Activated CD8-positive, alpha-beta memory T cell treated with anti-CD3 and anti-CD28 coated beads, Interleukin-2, amount 50 U/mL, for 1 hour (primary cell): ENCODE data around the gene ULBP1.
"Not testable (repeated sequence)": the region's sequence is repeated elsewhere in the genome, so short reads cannot be mapped to it uniquely, and the experiment has no call there.

Source experiments
- DNase-seq: peaks from one replicate; pipeline ENCODE4 v3.0.0-alpha.2; 2020; ENCODE audit errors: extremely low read depth

The ULBP1 gene

DNA sequence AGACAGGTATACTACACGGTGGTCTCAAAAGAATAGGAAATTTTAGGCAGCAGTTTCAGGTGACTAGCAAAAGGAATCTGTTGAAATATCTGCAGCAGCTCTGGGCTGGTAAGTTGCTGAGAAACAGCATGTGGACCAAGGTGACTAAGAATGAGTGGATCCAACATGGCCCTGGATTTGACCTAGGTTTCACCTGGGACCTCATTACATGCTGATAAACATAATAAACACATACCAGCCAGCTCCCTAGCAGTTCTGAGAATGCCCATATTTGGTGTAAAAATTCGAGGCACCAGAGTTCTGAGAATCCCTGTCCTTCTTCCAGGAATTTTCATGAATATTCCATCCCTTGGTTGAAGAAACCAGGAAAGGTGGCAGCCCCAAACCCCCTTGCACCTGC, 10.4 kb upstream of the ULBP1 start:
- not testable (repeated sequence) for DNase-seq

DNA sequence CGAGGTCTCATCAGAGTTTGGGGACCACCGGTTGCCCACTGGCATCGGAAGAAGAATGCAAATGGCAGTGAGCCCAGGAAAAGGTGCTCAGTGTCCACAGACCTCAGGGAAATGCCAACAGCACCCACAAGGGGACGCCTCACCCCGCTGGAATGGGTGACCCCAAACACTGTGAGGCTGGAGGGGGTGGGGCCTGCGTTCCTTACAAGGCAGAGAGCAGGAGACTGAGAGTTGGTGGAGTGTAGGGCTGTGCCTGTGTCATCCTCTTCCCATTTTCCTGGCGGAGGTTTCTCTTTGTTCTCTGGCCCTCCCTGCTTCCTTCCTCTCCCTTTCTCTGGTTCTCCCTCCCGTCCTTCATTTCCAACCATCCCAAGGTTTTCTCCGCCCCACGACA, 9.8 kb upstream of the ULBP1 start:
- DNase-seq, result not testable (repeated sequence)

DNA sequence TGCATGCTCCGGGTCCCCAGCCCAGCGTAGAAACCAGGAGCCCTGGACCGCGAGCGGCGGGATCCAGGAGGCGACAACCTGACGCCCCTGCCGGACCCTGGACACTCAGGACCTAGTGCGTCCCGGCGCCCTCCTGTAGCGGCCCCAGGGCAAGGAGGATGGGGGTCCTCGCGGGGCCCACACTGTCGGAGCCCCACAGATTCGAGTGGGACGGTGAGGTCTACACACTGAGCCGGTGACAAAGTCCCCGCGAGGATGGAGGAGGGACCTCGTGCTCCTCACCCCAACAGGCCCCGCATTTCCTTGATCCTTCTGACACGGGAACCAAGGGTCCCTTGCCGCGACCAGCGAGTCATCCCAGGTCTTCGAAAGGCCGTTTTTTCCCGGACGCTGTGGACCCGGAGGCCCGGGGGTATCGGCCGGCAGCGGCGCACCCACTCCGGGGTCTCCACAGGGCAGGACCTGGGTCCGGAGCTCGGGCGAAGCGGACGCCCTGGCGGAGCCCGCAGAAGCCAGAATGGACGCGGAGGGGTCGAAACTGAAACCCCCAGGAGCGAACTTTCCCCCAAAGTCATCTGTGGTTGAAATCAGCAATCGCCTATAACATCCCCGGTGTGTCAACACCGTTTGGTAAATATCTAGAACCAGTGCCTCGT, 9.3 kb upstream of the ULBP1 start:
- not testable (repeated sequence) for DNase-seq

DNA sequence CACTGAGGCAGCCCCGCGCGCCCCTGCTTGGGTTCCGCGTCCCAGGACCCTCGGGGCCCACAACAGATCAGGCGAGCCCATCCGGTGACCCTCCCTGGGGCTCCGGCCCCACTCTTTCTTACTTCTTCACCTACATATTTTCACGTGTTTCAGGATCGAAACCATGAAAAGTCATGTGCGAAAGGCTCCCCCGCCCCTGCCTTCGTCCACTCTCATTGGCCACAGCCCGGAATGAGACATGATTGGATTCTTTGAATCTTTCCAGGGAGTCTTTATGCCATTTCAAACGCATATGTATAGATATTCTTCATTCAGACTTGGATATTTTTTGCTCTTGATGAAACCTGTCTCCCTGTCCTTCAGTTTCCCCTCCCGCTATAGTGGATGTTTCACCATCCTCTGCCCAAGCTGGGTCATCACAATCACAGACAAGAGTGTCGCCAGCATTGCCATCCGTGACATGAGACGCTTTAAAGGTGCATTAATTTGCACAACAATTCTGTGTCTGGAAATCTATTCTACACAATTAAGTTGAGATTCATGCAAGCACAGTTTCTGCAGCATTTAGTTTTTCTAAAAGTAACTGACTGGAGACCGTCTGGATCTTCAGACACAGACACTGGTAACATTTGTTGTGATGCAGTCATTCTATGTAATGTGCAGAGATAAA, 8.6 kb upstream of the ULBP1 start:
- DNase-seq, result not testable (repeated sequence)

DNA sequence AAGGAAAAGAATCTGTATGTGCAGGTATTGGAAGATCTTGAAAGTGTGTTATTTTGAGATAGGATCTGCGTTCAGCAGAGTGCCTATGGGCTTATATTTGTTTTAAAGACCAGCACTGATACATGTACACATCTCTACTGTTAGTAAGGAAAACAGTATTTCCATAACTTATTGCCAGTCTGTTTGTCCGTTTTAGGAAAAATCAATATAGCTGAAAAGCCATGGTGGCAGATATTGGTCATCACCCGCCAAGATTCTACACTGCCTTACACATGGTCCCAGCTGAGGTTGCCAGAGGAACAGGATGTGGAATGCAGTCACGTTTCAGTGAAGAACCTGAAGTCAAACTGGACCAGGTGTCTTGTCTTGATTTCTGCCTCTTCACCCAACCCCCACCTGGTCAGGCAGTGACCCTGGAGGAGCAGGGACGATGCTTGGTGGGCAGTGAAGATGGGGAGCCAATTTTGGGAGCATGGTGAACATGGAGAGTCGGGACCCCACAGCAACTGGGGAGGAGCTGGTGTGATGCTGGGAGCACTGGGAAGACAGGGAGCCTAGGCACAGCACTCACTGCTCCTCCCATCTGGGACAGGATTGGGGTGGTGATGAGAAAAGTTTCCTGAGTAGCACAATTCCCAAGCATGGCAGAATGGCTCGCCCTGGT, 8.0 kb upstream of the ULBP1 start:
- not testable (repeated sequence) for DNase-seq

DNA sequence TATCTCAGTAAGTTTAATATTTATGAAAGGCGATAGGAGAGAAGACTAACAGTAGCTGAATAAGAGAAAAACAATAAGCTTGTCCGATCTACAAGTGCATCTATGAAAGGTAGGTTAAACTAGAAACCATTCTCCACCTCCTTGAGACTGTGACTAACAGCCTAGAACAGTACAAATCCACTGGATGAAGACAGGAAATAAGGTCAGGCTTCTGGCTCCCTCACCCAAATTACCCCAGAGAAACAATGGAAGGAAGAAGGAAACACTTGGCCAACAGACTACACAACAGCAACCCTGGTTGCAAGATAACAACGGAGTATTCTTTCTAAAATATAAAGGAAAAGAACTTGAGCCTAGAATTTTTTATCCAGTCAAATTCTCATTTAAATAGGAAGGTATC, 5.6 kb upstream of the ULBP1 start:
- not testable (repeated sequence) for DNase-seq

DNA sequence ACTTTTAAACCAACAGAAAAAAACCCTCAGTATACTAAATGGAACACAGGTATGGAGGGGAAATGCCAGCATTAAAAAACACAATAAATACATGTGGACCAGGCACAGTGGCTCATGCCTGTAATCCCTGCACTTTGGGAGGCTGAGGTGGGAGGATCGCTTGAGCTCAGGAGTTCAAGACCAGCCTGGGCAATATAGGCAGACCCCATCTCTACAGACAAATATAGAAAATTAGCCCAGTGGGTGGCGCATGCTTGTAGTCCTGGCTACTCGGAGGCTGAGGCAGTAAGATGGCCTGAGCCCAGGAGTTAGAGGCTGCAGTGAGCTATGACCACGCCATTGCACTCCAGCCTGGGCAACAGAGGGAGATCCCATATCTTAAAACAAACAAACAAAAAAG, 3.9 kb upstream of the ULBP1 start:
- not testable (repeated sequence) for DNase-seq

DNA sequence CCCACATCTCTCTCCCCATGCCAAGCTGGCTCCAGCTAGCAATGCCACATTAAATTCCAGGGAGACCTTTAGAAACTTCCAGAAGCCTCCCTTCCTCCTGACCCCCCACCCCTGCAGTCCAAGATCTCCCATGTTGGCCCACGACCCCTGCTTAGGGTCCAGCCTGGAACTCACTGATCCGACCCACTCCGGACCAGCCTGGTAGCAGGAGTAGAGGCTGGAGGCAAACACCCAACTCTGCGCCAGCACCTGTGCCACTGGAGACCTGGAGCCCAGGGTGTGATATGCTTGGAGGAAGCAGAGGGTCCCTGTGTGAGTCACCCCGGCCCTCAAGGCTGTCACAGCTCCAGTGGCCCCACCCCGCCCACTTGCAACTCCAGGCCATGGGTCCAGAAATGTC, 3.3 kb upstream of the ULBP1 start:
- DNase-seq, result no peak

DNA sequence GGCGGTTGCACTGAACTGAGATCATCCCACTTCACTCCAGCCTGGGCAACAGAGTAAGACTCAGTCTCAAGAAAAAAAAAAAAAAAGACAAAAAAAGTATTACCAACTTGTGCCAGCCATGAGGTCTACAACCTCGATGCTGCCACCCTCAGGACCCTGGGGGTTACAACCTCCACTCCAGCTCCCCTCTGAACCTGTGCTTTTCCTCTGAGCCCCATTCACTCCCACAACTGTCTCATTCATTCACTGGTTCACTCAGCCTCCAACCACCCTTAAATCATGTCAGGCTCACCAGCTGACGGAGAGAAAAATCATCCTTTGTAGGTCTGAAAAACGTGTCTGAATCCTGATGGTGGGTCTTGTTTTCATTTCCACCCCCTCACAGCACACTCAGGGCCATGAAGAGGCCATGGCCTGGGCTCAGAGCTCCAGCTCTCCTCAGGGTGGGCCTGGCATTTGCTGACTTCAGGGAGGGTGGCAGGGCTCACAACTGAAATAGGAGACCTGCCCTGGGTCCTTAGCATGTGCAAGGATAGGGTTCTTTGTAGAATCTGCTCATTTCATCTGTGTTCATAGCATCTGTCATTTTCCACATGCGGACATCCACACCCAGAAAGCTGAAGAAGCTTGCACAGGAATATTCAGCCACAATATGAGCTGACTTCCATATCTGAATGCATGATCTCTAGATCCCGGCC, 1.9 kb upstream of the ULBP1 start:
- DNase-seq, result no peak

DNA sequence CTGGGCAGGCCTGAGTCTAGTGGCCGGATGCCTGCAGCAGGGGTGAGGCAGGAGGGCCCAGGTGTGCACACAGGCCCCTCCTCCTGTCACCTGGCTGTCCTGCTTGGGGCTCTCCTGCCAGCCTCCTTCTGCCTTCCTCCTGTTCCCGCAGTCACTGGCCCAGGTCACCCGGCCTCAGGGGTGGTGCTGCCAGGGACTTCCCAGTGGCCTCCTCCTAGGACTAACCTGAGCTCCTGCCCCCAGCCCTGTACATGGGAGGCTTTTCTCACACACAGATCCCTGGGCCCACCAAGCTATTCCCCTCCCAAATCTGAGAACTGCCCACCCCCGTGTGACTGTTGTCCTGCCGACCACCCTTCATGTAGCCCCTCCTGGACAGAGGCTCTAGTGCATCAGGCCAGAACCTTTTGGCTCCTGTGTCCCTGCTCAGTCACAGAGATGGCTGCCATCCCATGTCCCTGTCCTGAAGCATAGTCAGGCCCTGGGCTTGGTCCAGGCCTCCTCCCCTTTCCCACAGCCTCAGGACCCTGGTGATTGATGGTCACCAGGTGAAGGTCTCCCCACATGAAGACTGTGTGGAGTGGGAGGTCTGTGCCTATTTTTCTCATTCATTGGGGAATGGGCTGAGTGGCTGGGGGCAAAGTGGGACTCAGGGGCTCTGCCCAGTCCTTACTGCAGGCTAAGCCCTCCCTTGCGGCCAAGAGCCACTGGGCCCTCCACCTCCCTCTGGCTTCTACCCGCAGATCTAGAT, 1.1 kb upstream of the ULBP1 start:
- no peak for DNase-seq

DNA sequence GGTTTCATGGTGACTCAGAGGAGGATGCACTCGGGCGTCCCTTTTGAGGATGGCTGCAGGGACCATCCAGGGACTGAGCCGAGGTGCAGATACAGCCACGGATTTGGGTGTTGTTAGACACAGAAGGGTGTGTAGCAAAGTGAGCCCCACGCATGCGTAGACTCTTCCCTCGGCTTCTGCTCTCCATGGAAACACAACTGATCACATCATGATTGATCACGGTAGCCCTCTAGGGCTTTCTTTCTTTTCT, 606 bp upstream of the ULBP1 start:
- DNase-seq, result no peak

DNA sequence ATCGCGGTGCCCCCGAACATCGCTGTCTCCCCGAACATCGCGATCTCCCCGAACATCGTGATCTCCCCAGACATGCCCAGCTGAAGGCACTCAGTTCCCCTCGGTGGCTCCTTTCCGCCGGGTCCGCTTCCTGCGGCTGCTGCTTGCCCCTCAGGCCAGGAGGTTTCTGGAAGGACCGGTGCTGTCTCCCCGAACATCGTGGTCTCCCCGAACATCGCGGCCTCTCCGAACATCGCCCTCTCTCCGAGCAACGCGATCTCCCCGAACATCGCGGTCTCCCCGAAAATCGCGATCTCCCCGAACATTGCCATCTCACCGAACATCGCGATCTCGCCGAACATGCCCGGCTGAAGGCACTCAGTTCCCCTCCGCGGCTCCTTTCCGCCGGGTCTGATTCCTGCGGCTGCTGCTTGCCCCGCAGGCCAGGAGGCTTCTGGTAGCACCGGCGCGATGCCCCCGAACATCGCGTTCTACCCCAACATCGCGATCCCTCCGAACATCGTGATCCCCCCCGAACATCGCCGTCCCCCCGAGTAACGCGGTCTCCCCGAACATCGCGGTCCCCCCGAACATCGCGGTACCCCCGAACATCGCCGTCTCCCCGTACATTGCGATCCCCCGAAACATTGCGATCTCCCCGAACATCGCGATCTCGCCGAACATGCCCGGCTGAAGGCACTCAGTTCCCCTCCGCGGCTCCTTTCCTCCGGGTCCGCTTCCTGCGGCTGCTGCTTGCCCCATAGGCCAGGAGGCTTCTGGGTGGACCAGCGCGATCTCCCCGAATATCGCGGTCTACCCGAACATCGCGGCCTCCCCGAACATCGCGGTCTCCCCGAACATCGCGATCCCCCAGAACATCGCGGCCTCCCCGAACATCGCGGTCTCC, 808 bp downstream of the ULBP1 start:
- DNase-seq, result no peak

DNA sequence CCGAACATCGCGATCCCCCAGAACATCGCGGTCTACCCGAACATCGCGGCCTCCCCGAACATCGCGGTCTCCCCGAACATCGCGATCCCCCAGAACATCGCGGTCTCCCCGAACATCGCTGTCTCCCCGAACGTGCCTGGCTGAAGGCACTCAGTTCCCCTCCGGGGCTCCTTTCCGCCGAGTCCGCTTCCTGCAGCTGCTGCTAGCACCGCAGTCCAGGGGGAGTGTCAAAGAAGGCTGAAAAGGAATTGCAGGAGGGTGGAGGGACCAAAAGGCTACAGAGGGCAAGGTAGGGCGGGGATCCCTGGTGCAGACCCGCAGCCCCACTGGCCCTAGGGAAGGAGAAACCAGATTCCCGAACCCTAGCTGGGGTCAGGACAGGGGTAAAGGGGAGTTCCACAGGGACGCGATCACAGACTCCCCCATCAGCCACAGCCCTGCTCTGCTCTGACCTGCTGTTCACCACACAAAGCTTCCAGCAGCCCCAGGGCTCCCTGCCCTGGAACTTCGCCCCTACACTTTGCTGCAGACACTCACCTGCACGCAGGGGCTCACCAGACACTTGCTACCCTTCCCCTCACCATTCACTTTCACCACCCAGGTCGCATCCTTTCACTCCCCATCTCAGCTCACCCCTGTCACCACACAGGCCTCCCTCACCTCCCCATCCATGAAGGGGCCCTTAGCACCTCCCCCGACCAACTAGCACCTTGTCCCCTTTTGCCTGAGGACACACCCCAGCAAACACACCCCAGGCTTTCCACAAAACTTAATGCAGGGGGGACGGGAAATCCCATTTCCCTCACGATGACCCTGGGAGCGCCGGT, 1.7 kb downstream of the ULBP1 start:
- no peak for DNase-seq

DNA sequence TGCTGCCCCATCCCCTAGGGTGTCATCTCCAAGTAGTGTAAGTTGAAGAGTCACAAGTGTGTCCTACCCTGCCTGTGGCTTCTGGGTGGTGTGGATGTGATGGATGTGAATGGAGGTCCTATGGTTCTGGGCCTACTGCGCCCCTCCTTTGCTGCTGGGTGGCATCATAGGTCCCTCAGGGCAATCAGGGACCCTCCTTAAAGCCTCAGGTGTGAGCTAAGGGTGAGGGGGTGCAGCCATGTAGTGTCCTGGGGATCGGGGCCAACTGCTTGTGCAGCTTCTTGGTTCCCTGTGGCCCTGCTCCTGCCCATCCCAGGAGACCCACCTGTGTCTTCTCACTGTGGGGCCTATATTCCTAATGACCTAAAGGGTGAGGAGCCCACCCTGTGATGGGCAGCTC, 2.6 kb downstream of the ULBP1 start:
- DNase-seq, result not testable (repeated sequence)

DNA sequence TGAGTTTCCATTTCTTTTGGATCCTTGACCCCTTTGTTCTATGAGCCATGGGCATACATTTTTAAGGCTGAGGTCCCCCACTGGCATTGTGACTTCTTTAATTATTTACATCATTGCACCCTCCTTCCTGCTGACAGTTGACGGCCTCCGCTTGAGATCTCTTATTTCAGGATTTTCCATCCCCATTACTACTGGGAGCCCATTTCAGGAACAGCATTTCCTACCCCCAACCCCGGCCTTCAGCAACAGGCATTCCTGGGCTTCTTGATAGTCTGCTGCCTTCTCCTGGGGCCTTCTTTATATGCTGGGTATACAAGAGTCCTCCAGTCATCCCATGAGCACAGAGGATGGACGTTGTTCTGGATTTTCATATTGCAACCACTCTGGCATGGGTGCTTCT, 3.8 kb downstream of the ULBP1 start:
- no peak for DNase-seq

DNA sequence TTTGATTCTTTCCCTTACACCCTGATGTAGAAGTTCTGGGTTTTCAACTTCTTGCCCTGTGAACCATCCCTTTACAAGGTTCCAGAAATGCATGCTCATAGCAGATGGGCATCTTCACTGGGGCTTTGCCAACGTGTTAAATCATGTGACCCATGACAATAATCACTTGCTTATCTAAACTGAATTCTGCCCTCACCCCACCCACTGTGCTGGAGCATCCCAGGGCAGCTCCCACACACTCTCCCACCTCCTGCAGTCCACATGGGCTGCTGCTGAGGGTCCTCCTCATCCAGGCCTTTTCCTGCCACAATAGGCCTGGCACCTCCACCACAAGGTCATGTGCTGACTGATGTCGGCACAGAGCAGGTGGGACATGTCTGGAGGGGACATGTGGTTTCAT, 4.3 kb downstream of the ULBP1 start:
- DNase-seq, result not testable (repeated sequence)

DNA sequence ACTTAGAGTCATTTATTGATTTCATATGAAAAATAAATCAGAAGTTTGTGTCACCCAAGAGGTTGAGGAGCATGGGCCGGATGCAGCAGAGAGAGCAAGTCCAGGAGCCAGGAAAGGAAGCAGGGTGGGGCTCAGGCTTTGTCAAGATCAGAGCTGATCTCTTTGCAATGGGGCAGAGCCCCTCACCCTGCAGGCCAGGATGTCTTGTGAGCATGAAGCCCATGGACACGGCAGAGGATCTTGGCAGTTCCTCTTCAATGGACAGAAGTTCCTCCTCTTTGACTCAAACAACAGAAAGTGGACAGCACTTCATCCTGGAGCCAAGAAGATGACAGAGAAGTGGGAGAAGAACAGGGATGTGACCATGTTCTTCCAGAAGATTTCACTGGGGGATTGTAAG, 5.2 kb downstream of the ULBP1 start:
- DNase-seq, result not testable (repeated sequence)

DNA sequence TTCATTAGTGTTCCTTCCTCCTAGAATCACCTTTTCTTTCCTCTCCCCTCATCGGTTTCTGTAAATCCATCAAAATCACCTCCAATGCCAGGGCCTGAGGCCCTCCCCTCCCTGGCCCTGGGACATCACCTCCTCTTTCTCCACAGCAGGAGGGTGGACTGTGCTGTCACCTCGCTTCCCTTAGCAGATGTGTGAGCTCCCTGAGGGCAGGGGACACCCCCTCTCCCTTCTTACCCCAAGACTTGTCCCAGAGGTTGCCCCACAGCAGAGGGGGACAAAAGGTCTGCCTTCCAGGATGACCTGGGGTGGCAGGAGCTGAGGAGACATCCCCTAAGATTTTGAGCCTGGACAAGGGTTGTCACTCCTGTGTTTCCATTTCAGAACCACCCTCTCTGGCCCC, 5.9 kb downstream of the ULBP1 start:
- DNase-seq, result no peak

DNA sequence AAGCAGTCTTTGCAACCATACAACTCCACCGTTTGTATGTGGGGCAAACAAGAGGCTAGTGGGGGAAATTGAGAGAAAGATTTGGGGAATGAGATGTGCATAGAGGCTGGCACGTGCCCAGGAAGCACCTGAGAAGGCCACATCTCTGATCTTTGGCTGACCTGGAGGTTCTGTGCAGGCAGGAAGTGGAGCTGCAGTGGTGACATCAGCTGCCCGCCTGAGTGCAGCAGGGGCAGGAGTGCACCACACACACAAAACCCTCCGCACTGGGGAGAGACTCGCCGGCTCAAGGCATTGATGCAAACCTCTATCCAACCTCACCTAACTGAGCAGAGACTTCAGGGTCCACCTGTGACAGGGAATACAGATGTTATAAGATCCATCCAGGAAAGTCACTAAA, 10.7 kb downstream of the ULBP1 start:
- DNase-seq, result not testable (repeated sequence)

DNA sequence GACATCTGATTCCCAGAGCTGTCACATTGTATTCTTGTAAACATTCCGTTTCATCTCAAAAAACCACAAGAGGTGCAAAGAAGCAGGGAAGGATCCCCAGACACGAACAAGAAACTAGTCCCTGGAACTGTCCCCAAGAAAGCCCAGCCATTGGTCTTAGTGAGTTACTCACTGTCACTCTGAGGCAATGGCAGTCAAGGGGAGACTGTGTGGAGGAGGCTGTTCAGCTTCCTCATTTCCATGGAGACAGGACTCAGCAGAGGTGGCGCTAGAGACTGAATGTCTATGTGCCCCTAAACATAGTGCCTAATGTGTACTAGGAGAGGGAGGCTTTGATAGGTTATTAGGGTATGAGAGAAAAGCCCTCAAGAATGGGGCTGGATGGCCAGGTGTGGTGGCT, 11.1 kb downstream of the ULBP1 start:
- DNase-seq, result no peak
